ENCODE results near the gene SLIT3.

The SLIT3 gene

DNA sequence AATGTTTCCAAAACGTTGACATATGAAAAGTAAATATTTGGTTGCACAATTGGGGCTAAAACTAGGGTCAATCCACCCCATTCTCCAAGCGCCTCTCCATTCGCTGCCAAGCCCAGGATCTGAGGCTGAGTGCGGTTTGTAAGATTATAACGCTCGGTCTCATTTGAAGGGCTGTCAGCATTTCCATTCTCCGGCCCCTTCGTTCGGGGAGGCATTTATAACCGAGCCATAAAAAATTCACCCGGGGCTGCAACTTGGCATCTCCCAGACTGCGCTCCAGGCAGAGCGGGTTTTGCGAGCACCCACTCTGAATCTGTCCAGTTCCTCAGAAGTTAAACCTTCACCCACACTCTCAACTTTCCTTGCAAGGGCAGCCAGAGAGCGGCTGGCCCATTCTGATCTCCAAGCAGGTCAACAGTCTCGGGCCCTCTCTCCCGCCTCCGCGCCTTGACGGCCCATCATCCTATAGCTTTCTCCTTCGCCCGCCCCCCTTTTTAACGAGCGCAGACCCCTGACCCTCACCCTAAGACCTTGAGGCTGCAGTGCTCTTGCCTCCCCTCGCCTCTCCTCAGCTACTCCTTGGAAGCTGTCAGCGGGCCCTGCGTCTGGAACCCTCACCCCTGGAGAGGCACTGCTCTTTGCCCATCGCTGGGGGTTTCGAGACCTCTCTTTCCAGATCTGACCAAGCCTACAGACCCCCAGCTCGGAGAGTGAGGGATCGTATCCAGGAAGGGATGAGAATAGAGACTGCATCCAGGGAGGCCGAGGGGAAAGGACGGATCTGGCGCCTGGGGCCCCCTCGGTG, 1.1 kb downstream of the SLIT3 start:
- peak in 1 of 56 donors; percentile 9 for DNase-seq

DNA sequence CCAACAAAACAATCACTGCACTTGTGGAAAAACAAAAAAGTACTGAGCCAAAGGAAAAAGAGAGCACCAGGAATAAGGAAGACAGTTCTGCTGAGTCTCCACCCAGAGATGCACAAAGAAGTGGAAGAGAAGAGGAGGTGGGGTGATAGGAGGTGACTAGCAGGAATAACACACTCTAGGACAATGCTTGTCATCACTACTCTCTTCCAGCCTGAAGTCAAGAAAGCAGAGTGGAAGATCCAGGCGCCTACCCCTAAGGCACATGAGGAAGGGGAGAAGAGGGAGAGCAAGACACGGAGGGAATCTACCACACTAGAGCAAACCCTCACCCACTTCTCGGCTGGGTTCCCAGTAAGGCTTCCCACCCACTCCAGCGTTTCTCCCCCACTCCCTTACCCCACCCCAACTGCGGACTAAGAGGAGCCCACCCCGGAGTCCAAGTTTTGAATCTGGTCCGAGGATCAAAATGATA, 1.7 kb downstream of the SLIT3 start:
- no peak for DNase-seq

DNA sequence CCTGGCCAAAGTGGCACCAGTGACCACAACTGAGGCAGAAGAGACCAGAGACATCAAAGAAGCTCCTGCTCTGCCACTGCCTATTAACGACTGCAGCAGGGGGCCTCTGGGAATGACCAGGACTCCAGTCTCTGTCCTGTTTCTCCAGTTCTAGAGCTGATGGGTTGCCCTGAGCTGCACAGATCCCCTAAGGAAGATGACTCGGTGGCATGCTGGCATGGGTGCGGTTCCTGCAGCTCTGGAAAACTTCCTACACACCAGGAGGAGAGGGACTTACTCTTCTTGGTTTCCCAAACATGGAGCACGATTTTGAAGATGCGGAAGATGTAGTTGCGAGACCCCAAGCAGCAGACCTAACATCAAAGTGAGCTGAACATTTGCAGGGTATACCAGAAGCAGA, 2.7 kb downstream of the SLIT3 start:
- no peak for DNase-seq

DNA sequence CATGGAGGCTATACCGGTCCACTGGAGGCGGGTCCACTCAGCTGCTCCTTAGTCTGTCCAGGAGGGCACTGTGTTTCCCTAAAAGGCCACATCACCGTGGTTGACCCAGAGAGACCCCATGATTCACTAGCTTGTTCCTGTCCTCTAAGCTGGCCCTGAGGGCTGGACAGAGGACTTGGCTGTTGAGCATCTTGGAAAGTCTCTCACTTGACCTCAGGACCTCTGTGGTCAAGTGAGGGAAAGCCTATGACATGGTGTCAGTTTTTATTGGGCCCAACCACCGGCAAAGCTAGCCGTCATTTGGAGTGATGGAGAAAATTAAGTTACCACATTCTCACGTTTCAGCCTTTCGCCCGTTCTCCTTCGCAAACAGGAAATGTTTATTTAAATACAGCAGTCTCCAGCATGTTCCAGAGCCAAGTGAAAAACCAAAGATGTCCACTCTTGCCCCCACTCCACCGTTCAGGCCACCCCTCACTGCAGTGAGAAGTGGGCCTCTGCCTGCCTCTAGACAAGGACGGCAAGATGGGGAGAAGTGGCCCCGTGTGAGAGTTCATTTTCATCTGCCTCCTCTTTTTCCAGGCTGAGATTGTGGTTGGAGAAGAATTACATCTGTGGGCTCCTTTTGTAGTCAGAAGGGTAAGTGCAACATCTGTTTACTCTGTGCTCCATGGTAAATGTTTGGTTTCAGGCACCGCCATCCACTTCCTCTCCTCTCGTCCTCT, 4.4 kb downstream of the SLIT3 start:
- DNase-seq: no peak

DNA sequence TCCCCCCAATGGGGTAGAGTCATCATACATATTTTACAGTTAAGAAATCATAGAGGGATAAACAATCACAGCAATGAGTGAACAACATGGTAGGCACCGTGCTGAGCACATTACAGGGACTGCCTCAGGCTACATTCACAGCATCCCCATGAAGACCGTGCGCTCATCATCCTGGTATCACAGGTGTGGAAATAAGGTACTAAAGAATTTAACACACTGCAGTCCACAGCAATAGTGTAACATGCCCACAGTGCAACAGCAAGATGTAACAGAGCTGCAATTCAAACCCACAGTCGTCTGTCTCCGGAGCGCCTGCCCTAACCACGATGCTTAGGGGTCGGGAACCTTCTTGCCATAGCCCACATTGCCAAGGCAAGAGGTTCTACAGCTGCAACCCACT, 5.6 kb downstream of the SLIT3 start:
- no peak for DNase-seq

DNA sequence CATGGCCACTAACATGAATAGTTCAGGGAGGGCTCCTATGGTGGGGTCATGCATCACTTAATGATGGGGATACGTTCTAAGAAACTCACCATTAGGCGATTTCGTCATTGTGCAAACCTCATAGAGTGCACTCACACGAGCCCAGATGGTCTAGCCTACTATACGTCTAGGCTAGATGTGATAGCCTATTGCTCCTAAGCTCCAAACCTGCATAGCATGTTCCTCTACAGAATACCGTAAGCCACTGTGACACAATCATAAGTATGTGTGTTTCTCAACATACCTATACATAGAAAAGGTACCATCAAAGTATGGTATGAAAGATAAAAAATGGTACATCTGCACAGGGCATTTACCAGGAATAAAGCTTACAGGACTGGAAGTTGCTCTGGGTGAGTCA, 6.3 kb downstream of the SLIT3 start:
- no peak for DNase-seq

DNA sequence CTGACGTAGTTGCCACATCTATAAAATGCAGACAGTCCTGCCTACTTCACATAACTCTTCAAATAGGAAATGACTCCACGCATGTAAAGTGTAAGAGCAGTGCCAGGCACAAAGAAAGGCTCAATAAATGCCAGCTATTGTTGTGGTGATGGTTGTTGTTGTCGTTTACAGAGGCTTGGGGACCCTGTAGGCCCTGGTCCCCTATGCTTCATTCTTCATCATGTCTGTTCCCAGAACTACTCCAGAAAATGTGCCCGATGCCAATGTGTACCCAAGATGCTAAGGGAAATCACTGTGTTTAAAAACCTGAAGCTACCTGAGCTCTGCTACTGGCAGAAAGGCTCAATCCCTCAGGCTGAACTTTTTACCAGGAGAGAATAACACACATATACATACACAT, 9.1 kb downstream of the SLIT3 start:
- no peak for DNase-seq

DNA sequence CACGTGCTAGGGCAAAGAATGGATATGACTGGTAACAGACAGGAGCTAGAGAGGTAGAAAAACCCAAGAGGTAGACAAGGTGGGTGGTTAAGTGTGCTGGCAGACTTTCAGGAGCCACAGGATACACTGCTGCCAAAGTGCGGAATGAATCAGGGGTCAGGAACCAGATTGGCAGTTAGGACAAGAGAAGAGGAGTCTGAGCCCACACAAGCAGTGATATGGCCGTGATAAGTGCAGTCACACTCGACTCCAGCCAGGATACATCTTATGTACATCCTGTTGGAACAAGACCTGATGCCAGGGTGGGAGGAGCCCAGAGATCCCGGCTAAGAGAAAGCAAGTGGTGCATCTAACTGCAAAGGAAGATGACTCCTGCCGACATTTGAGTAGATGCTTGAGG, 10.0 kb downstream of the SLIT3 start:
- no peak for DNase-seq

DNA sequence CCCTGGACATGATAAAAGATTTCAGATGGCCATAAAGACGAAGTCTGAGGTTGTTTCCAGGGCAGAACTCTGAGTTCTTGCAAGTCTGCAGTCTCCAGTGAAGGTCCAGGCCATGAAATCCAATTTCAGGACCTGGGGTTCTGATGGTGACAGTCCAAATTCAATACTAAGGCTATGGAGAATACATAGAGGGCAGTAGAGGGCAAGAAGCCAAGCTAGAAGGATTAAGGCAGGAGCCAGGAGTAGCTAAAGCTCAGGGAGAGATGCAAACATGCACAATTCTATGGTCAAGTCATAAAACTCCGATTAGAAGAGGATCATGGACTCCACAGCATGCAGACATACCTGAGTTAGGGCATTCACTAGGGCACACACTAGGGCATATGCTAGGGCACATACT, 11.4 kb downstream of the SLIT3 start:
- no peak for DNase-seq

DNA sequence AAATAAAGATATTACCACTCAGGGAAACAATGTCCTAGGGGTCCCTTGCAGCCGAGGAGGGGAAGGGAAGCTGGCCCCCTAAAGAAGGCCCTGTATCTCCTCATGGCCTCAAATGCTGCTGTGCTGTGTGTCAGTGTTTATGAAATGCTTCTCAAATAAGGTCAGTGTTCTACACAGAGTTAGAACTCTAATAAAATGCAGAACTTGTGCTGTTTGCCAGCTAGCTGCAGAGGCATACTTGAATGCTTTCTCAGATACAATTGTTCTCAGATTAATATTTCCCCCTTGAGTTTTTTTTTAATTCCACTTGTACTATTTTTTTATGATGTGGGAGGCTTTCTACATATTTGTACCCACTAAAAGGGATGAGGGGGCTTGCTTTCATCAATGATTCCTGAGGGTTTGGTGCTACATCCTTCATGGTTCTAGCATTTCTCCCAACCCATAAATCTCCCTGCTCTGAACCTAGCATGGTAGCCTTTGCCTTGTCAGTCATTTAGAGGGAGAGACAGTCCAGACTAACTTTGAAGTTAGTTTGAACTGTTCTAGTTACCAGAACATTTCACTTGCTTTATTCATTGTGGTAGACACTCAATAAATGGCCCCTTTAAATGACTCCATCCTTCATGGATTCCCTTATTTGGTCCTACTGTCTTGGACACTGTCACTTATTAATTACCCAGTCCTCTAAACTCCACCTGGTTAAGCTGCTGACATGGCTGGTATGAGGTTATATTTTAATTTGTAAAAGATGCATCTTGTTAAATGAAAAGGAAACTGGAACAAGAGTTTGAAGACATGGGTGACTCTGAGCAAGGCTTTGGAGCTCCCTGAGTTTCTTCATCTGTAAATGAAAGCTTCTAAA, 12.6 kb downstream of the SLIT3 start:
- DNase-seq: no peak

DNA sequence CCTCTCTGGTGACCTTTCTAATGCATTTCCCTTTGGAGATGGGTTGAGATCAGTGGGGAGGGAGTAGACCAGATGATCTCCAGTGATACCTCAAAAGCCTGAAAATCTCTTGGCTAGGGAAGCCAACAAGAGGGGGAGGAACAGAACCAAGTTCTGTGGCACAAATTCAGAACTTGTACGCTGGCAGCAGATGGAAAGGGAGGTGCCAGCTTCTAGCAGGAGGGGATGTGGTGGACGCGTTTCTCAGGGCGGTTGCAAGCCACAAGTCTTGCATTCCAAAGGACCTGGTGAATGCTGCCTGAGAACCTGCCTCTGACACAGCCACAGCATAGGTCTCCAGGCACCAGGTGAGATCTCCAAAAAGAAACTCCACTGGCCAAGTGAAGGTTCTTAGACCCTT, 13.4 kb downstream of the SLIT3 start:
- no peak for DNase-seq

DNA sequence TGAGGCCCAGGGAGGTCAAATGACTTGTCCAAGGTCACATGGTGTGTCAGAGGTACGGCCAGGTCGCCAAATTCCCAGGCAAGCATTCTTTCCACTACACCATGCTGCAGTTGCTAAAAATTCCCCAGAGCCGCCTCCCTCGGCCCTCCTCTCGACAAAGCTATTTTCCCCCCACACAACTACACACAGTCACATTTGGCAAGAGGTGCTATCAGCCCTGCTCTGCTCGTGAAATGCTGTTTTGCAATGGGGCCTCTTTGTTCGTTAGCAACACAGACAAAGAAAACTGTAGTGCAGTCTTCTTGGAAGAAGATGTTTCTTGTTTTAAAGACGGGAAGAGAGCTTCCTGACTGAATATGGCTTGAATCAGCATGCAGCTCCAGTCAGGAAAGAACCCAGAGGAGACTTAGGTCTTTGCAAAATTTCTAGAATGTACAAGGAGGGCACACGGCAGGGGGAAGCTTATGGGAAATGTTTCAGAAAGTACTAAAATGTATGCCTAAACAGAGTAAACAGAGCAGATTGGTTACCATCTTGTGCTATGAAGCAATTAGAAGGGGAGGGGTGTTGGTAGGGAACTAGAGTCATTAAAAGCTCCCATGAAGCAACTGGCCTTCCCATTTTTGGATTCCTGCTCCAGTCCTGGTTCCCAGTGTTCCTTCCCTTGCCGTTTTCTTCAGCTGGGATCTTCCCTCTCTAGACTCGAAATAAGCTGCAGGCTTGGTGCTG, 14.2 kb downstream of the SLIT3 start:
- DNase-seq: peak in 22 of 56 donors; percentile 8 to 69 (median 30)

DNA sequence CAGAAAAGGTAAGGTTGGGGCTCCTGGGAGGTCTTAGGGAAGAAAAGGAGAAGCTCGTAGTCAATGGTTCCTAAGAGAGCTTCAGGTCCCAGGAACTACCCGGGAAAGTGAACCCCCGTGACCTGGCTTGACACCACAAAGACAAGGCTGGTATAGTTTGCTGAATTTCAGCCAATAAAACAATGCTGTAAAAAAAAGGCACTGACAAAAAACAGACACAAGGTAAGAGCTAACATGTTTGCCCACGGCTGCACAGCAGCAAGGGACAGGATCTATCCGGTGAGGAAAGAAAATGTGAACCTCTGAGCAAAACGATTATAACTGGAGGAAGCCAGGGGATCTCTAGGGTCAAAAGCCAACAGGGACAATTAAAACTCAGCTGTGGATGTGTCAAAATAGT, 17.1 kb downstream of the SLIT3 start:
- no peak for DNase-seq

DNA sequence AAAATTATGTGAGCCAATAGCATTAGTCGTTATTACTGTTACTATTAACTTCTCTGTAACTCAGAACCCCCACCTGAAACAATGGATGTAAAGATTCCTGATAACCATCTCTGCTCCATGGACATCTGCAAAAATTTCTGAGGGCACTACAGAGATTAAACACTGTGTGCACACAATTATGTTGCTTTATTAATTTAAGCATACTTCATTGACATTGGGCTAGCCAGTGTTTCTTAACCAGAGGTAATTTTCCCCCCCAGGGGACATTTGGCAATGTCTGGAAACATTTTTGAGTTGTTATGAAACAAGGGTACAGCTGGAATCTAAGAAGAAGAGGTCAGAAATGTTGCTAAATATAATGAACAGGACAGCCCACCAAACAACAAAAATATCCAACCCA, 19.3 kb downstream of the SLIT3 start:
- no peak for DNase-seq

DNA sequence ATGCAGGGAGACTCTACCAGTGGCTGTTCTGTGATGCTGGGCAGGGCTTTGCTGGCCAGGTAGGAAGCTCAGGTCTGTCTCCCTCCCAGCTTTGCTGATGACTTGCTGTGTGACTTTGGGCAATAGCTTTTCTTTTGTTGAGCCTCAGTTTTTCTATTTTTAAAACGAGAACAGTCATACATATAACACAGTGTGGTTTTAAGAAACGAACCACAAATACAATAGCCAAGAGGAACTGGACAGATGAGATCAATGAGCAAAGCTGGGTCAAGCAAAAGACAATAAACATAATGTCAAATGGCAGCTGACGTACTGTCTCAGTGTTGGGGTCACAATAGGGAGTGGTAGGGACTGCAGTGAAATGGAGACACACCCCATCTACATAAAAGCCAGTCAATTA, 20.2 kb downstream of the SLIT3 start:
- no peak for DNase-seq

DNA sequence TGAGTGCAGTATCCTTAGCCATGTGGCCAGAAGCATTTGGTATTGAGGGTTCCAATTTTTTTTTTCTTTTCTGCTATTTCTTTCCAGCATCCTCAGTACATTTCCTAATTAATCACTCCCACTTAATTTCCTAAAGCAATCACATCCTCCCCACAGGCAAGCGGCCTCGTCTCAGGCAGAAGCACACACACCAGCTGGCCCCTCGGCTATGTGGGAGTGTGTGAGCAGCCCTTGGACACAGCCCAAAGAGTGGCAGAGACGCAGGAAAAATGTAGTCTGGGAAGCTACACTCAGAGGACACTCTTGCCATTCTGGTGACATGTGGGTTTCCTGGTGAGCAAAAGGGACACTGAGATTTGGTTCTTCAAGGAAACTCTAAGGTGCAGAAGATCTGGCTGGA, 20.7 kb downstream of the SLIT3 start:
- no peak for DNase-seq

DNA sequence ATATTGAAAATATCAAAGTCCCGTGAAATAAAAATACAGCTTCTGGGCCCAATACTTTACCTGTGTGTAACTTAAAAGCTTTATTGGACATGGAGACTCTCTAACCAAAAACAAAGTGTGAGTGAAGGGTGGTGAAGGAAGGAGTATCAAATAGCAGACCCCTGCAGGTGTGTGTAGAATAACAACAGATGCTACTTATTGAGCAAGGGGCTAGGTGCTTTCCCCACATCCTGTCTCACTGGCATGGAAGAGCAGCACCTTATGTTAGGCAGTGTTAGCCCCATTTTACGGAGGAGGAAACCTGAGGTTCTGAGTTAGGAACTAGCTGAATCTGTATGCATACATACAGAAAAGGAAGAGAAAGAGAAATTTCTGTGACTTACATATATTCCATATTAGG, 21.8 kb downstream of the SLIT3 start:
- DNase-seq: no peak

DNA sequence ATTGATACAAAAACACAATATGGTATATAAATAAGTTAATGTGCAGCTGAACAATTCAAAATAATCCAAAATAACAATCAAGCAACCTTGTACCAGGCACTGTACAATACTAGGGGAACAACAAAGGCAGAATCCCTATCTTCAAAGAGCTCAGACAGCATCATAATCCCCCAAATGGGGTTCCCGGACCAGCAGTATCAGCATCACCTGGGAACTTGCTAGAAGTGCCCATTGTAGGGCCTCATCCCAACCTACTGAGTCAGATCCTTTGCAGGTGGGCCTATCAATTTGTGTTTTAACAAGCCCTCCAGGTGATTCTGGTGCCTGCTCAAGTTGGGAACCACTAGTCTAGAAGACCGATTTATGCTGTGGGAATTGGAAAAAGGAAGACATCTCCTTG, 27.1 kb downstream of the SLIT3 start:
- DNase-seq: no peak

DNA sequence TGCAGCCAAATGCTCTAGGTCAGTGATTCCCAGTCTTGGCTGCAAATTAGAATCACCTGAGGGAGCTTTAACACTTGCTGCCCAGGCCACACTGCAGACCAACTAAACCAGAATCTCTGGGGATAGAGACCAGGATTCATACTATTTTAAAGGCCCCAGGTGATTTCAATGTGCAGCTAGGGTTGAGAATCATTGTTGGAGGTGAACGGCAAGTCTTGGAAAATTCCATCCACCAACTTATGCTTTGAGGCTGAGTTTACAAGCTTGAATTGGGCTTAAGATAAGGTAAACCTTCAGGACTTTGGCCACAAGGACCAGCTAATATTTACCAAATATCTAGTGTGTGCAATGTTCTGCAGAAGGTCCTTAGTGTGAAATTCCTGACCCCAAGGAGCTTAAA, 27.5 kb downstream of the SLIT3 start:
- no peak for DNase-seq

DNA sequence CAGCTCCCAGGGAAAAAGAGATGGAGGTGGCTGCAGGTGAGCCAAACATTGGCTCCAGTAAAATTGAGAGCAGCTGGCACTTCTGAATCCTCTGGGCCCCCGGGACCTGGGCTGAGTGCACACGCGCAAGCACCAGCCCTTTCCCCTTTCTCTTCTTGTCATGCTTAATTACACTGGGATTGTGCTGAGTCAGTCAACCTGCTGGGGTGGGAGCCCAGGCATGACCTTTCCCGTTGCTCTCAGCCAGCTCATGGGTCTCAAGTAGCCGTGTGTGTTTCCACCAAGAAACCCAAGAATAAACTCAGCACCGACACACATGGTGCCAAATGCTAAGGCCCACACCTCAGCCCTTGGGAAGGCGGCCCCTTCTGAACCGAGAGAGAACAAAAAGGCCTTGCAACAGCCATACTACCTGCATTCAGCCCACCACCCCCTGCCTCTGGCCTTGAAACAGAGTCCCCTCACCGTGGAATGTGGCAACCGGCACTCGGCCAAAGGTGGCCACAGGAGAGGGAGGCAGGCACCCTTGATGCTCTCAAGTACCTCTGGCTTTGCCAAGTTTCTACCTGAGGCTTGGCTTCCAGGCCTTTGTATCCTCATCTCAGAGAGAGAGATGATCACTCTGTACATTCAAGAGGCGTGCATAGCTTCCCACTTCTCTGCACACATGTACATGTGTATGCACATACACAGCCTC, 28.1 kb downstream of the SLIT3 start:
- DNase-seq: no peak

DNA sequence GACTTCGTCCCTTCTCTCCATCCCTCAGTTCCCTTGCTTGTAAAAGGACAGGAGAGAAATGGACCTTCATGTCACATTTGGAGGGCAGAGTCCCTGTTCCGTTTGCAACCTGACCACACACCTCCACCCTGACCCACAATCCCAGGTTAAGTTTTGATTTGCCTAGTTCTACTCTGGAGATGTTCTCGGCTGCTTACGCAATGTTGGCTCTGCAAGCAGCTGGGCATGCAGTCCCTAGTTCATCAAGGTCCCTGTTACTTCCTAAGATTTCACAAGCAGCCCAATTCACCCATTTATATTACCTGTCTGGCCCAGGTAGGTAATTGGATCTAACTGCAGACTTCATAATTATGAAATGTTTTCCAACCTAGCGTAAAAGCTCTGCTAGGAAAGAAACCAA, 28.8 kb downstream of the SLIT3 start:
- no peak for DNase-seq
